SIG-M5 treated with dmso at 0.1 percent for 504 hours (cell line): Measurements from ENCODE around the gene NSMCE4A.
"Not testable (repeated sequence)": the region's sequence is repeated elsewhere in the genome, so short reads cannot be mapped to it uniquely, and the experiment has no call there.

Source experiments
- DNase-seq: peaks from one replicate; lab custom pipeline; 2025; ENCODE audit not compliant: unreplicated experiment; lab: John Stamatoyannopoulos, UW

The NSMCE4A gene, protein sequence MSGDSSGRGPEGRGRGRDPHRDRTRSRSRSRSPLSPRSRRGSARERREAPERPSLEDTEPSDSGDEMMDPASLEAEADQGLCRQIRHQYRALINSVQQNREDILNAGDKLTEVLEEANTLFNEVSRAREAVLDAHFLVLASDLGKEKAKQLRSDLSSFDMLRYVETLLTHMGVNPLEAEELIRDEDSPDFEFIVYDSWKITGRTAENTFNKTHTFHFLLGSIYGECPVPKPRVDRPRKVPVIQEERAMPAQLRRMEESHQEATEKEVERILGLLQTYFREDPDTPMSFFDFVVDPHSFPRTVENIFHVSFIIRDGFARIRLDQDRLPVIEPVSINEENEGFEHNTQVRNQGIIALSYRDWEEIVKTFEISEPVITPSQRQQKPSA

GRCh38 chr10:121974535-121975294 lies at the start of gene NSMCE4A:
TSS of gene NSMCE4A (minus strand) at chr10:121975217. CDS start at chr10:121975165, 52 bp downstream.
- DNase-seq = peak; percentile 69

DNA sequence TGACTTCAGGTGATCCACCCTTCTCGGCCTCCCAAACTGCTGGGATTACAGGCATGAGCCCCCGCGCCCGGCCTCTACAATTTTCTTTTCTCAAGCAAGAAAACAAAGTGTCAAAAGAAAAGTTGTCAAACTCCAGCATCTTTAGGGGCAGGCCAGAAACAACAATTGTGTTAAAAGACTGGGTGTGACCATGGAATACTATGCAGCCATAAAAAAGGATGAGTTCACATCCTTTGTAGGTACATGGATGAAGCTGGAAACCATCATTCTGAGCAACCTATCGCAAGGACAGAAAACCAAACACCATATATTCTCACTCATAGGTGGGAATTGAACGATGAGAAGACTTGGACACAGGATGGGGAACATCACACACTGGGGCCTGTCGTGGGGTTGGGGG lies 48.2 kb upstream of the NSMCE4A start:
- DNase-seq = not testable (repeated sequence)

DNA sequence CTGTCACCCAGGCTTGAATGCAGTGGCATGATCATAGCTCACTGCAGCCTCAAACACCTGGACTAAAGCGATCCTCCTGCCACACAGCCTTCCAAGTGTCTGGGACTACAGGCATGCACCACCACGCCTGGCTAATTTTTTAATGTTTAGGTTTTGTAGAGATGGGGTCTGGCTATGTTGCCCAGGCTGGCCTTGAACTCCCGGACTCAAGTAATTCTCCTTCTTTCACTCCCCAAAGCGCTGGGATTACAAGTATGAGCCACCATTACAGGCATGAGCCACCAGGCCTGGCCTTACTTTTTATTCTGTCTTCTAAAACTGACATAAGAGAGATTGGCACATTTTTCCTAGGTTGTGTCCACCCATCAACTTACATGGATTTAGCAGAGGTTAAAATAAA lies 47.3 kb upstream of the NSMCE4A start:
- DNase-seq = no peak

- DNase-seq = no peak
Measured at GRCh38 chr10:122021828-122022227, 46.8 kb upstream of the NSMCE4A start.

GRCh38 chr10:122021379-122021778 lies 46.4 kb upstream of the NSMCE4A start:
- DNase-seq = no peak

DNA sequence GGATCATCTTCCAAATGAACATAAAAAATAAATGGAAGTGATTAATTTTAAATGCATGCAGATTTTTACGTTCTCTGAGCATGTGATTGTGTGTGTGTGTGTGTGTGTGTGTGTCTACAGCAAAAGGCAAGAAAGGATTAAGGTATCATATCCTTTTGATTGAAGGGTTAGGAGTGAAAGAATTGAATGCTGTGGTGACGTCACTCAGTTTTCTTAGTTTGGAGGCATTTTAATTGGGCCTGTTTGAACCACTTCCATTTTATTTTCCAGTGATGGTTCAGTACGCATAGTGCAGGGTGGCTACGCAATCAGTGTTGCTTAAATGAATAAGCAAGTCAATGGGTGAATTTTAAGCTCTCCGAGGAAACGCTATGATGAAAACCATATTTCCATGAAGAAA lies 45.2 kb upstream of the NSMCE4A start:
- DNase-seq = no peak

DNA sequence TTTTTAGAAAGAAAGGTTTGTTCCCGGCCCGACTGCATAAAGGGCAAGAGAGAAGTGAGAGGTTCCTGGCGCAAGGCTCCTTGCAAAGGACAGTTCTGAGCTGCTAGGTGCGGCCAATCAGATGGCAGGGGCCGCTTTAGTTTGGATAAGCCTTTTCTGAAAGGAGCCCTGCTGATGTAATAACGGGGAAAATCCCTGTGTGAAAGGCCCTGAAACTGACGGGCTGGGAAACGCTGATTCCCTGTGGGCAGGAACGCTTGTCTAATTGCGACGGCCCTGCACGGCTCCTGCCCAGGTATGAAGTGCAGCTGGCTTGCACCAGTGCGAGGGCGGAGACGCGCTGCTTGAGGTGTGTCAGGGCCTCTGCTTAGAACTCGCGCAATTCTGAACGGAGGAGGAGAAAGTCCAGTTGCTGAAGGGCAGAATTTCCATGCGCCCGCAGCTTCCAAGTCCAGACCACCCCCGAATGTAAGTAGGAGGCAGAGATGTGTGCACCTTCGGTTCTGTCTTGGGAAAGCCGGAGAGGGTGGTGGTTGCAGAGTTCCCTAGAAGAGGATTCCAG lies 44.5 kb upstream of the NSMCE4A start:
- DNase-seq = no peak

DNA sequence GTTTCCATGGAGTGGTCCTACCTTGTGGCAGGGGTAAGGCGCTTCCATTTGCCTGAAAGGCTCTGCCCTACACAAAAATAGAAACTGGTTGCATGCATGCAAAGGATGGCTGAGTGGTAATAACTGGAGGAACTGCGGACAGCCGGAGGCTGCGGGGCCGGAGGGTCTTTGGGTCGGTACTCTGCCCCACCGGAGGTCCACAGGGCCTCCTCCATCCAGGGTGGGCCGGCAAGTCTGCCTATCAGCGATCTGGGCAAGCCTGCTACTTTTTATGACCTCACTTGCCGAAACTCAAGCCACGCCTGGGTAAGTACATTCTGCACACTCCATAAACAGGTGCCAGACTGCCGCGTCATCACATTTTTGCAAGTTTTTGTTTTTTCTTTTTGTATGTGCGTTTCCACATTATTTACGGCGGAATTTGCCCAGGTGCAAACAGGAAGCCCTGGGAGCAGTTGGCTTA lies 44.0 kb upstream of the NSMCE4A start:
- no peak for DNase-seq

GRCh38 chr10:122018491-122018890 lies 43.5 kb upstream of the NSMCE4A start:
- no peak for DNase-seq

DNA sequence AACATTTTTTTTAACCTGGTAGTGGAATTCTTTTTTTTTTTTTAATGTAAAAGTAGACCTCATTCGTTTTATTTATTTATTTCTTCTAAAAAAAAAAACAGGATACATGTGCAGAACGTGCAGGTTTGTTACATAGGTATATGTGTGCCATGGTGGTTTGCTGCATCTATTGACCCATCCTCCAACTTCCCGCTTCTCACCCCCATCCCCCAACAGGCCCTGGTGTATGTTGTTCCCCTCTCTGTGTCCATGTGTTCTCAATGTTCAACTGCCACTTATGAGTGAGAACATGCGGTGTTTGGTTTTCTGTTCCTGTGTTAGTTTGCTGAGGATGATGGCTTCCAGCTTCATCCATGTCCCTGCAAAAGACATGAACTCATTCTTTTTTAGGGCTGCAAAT lies 42.9 kb upstream of the NSMCE4A start:
- not testable (repeated sequence) for DNase-seq

GRCh38 chr10:122014652-122015248 lies 39.7 kb upstream of the NSMCE4A start:
- DNase-seq = no peak

DNA sequence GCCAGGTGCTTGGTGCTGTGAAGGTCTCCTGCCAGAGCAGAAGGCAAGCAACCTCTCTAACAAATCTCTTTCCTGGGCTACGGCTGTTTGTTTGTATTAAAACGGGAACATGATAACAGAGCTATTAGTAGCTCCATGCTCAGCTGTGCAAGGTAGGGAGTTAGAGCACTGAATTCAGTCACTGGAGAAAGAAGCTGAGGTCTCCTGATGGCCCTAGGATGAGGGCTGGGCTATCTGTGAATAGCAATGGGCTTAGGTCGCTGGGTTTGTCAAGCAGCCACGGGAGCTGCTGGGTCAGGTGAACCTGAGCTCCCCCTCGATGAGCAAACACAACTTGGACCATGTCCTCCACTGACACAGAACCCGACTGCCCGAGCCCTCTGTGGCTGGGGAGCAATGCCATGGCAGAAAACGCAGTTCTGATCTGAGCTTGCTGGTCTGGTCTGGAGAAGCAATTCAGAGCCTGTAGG lies 38.3 kb upstream of the NSMCE4A start:
- no peak for DNase-seq

DNA sequence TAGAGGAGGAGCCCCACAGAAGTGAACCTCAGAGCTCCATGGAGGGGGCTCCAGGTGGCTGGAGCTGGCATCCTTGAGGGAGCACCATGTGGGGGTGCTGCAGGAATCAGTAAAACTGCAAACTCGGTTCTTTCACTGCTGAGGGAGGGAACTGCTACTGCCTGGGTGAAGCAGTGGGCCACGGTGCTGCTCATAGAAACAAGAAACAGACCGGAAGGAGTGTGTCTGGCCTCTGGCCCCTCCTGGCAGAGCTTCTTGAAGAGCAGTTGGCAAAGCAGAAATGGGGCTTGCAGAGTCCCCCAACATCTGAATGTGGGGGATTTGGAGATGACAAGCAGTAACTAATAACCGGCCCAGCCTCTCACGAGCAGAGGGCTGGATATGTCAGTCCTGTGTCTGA lies 37.7 kb upstream of the NSMCE4A start:
- DNase-seq = no peak

- no peak for DNase-seq
Measured at GRCh38 chr10:122010405-122011050, 35.5 kb upstream of the NSMCE4A start.

DNA sequence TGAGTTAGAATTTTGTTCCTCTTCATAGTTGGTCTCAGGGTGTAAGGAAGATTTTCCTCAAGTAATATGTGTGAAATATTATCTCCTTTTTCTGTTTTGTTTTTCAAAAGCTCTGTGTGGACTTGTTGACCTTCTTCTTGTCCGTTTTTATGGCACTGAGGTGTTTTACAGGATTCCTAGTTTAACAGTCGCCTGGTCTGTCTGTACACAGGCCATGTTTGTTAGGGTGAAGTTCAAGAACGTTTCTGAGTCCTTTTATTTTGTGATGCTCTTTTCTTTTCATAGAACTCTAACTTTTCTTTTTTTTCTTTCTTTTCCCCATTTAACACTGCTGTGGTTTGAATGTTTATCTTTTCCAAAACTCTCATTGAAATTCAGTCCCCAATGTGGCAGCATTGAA lies 32.4 kb upstream of the NSMCE4A start:
- DNase-seq = no peak

DNA sequence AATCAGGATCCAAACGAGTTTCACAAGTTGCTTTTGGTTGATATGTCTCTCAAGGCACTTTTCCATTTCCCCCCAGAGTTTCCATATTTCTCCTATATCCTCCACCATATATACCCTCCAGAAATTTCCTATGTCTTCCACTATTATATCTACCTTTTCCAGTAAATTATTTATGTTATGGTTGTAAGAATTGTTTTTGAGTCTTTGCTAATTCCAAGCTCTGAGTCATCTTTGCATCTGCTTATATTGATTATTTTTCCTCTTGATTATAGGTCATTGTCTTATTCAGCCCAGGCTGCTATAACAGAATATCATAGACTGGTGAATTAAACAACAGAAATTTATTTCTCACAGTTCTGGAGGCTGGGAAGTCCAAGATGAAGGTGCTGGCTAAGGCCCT lies 26.7 kb upstream of the NSMCE4A start:
- DNase-seq = no peak

GRCh38 chr10:121999301-121999700 lies 24.3 kb upstream of the NSMCE4A start:
- DNase-seq = no peak

- DNase-seq = no peak
Measured at GRCh38 chr10:121998462-121998861, 23.4 kb upstream of the NSMCE4A start.

DNA sequence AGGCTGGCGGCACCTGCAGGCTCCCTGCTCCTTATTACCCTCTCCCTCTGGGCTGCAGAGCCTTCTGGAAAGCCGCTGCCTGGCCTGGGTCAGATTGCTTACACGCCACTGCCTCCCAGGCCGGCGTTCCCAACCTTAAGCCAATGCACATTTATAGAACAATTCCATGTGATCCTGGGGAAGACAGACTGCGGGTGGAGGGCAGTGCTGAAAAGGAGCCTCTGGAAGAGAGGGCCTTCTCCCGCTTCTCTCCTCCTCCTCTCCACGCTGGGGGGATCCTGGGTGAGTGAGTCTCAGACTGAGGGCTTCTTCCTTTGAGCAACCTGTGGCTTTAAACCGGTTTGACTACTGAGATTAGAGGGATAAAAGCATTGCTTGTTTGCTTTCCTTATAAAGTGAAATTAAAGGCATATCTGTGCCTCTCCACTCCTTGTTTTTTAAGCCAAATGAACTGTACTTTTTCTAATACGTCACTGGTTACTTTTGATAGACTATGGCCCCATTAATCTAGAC lies 19.5 kb upstream of the NSMCE4A start:
- DNase-seq = peak; percentile 33

DNA sequence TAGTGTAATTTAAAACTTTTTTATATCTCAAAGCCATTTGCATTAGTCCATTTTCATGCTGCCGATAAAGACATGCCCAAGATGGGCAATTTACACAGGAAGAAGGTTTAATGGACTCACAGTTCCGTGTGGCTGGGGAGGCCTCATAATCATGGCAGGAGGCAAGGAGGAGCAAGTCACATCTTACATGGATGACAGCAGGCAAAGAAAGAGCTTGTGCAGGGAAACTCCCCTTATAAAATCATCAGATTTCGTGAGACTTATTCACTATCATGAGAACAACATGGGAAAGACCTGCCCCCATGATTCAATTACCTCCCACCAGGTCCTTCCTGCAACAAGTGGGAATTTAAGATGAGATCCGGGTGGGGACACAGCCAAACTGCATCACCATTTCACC lies 16.7 kb upstream of the NSMCE4A start:
- DNase-seq = not testable (repeated sequence)
